CD4-positive, alpha-beta T cell treated with Interleukin-2 at 100 ng/mL for 4 hours (primary cell): Measurements from ENCODE around the gene RNASE7.
"Not testable (repeated sequence)": the region's sequence is repeated elsewhere in the genome, so short reads cannot be mapped to it uniquely, and the experiment has no call there.

Experiments used
- DNase-seq: peaks from one replicate; pipeline ENCODE4 v3.0.0-alpha.2; 2020; ENCODE audit warnings: low spot score

Gene RNASE7, protein sequence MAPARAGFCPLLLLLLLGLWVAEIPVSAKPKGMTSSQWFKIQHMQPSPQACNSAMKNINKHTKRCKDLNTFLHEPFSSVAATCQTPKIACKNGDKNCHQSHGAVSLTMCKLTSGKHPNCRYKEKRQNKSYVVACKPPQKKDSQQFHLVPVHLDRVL

DNA sequence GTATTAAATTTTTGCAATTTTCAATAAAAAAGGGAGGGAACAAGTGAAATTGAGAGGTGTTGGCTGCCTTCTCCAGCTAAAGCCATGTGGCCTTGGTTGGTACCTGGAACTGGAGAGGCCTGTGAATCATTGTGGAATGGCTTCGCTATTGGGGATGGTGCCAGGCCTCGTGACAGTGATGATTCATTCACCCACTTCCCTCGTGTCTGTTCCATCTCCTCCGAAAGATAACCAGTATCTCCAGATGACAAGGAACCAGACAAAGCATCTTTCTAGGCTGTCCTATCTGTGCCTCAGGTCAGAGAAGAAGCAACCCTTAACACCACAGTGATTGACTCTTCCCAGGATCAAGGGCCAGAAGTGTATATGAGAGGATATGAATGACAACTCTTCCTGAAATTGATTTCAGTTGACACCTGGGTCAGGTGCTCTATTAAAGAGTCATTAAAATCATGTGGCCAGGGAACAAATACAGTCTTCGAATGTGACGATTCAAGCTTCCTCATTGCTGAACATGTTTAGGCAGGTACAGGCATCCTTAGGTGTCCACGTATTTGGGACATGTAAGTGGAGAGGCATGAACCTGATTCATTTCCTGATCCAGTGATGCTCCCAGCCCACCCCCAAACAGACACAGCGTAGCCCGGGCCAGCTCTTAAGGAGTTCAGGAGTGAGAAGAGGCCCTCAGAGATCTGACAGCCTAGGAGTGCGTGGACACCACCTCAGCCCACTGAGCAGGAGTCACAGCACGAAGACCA, at the start of gene RNASE7:
Gene RNASE7, plus strand, starts transcription at position 687 of the 758 bp plus-strand sequence. CDS start 631 bp downstream, outside the sequence.
- DNase-seq = no peak

DNA sequence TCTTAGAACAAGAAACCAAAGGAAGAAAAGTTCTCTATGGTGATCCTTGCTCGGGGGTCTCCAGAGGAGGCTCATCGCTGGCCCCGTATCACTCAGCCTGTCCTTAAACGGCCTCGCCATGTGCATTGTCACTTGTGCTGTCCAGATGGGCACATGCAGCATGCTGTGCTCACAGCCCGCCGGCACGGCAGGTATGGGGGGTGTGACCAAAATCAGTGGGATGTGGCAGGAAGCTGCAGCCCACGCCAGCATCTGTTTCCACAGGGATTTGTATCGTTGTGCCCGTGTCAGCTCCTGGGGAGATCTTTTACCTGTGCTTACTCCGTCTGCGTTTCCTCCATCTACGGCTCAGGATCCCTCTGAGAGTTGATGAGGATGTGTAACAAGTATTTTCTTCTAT, 45.6 kb upstream of the RNASE7 start:
- no peak for DNase-seq

DNA sequence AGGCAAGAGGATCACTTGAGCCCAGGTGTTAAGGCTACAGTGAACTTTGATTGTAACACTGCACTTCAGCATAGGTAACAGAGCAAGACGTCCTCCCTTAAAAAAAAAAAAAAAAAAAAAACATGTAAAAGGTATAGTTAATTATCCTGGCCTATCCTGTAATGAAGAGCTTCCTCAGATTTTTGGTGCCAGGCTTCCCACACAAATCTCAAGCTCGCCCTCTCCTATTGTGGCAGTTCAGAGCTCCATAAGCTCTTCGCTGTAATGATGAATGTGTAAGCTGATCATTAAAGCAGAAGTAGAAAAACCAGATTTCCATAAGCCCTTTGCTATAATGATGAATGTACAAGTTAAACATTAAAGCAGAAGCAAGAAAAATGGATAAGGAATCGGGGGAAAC, 45.0 kb upstream of the RNASE7 start:
- DNase-seq = no peak

DNA sequence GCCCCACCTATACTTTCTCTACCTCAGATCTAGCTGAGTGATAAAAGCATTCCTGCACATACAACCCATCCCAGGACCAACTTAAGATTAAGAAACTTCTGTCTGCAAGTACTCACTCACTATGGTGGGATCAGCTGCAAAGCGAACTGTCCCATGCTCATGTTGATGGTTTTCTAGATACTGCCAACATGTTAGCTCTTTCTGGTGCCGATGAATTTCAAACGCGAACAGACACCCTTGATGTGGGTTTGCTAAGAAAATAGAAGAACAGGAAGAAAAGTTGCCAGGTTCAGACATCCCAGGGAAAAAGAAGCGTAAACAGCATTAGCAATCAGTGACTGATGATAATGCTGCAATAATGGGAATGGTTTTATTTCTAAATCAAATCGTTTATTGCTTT, 44.6 kb upstream of the RNASE7 start:
- no peak for DNase-seq

DNA sequence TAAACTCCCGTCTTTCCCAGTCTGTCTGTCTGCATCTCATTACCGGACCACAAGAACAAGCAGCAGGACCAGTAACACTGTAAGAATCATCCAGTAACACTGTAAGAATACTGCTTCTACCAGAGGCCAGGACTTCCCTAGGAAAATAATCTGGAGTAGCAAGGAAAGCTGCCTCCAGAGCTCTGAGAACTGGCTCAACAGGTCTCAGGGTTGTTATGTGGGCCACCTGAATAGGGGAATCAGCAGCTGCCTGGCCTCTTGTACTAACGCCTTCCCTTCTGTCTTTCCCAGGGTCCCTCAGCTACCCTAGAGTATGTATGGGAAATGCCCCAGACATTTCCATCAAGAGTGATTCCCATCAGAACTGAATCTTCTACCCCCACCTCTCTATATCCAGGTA, 44.0 kb upstream of the RNASE7 start:
- DNase-seq = no peak

DNA sequence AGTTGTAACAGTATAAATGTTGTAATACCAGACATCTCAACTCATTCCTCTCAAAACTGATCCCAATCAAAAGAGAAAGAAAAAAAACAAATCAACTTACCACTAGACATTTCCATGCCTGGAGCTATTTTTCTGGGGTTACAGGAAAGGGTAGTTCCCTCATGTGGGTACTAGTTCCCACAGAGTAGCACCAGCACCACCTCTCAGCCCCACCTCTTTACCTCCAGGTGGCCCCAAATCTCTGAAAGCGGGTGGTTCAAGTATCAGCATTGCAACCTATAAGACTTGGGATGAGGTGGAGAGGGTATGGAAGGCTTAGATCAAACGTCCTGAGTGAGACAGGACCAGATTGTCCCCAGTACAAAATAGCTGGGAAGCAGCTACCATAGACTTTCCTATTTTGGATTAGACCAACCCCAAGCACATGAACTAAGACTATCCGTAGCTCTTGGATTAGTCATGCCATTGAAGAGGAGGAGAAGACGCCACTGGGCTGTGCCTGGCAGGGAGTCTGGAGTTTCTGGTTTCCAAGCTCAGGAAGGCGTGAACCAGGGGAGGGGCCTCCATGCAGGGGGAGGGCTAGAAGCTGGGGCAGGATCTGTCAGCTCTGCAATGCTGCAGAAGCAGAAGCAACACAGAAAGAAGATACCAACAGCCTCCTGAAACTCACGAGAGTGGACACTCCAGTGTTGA, 43.3 kb upstream of the RNASE7 start, which contains the start of gene SLC39A2:
Gene SLC39A2, plus strand, starts transcription at position 620 of the 693 bp plus-strand sequence. CDS start 154 bp downstream, outside the sequence.
- DNase-seq = no peak

DNA sequence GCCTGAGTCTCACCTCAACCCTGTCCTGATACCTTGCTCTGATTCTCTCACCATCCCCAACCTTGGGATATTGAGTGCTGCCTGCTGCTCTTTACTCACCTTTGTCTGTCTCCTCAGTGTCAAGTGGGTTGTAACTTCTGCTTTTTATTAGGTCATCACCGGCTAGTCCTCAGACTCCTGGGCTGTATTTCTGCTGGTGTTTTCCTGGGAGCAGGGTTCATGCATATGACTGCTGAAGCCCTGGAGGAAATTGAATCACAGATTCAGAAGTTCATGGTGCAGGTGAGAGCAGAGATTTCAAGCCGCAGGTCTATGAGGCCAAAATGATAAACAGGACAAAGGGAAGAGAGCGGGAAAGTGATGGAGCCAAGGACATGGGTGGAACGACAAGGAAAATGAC, 42.6 kb upstream of the RNASE7 start:
- no peak for DNase-seq

DNA sequence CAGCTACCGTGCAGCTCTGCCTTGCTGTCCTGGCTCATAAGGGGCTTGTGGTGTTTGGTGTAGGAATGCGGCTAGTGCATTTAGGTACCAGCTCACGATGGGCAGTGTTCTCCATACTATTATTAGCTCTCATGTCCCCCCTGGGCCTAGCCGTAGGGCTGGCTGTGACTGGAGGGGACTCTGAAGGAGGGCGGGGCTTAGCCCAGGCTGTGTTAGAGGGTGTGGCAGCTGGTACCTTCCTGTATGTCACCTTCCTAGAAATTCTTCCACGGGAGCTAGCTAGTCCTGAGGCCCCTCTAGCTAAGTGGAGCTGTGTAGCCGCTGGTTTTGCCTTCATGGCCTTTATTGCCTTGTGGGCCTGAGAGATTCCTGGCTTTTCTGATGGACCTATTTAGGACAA, 40.9 kb upstream of the RNASE7 start:
- DNase-seq = no peak

DNA sequence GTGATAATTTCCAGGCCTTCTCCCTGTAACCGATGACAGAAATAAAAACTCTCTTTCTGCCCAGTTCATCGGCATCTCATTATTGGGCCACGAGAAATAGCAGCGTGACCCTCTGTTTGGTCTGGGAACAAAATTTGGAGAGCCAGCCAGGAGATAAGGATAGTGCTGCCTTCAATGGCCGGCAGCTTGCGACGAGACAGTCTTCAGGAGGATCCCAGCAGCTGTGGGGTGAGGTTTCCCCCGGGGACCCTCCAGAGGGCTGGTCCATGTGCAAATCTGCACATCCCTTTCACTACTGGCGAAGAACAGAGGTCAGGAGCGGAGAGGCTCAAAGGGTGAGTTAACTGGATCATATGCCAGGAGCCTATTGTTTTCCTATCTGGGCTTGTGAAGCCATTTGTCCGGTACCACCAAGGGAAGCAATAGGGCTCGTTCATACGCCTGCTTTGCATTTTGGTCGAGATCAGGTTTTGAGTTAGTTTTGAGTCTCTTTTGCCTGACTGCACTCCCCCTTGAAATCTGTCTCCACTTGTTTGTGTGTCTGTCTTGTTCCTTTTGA, 38.3 kb upstream of the RNASE7 start:
- DNase-seq = no peak

DNA sequence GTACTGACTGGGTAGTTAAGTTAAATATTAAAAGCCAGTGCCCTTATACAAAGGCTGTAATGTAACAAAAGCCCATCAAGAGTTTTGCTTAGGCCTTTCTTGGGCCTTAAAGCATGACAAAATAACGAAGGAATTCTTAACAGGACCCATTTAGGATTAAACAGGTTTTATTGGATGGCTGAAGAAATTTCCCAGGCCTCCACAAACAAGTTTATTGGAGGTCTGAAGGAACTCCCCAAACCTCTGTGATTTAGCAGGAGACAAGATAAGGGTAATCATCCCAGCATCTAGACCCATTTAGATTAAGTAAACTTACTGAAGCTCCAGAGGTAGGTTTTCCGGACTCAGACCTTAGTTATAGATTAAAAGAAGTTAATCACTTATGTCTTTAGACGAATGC, 32.4 kb upstream of the RNASE7 start:
- DNase-seq = not testable (repeated sequence)

DNA sequence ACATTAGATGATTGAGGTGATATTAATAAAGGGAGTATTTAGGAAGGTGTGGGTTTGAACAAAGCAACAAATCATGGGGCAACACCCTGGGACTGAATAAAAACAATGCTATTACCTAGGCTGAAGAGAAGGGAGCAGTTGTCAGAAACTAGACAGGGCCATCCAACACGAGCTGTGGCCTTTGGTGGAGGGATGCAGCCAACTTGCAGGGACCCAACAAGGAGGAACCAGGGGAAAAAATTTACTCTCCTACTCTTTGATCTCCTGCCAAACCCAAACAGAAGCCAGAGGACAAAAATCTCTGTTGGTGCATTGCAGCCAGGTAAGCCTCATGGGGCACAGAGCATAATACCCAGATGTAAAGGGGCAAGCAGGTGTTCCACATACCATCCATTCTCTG, 31.0 kb upstream of the RNASE7 start:
- DNase-seq = no peak

DNA sequence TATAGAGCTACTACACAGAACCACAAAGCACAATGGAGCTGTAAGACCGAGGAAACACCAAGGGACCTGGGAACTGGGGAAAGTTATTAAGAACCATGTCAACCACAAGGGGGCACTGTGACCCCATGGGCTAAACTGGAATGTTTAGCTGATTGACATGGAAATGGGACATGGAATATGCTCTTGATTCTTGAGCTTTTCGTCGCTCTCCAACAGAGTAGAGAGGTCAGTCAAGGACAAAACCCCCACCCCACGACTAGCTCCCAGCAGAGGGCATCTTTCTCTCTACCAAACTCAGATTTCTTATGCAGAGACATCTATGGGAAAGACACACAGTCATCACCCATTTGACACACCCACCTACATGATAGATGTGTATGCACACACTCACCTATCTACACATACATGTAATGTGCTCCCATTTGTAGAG, 27.4 kb upstream of the RNASE7 start:
- peak; percentile 84 for DNase-seq

DNA sequence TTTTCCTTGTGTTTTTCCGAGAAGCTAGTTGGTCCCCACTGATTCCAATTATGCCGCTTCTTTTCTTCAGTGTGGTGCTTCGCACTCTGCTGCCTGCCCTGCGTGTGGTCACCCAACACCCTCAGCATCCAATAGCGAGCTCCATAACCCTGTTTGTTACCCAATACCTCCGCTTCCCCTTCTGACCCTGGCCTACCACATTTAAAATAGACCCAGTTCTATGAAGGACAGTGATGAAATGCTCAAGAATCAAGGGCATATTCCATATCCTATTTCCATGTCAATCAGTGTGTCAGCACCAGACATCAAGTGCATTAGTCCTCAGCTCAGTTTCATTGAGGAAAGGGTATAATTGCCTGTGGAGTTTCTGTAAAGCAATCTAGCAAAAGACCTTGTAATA, 26.9 kb upstream of the RNASE7 start:
- DNase-seq = no peak

DNA sequence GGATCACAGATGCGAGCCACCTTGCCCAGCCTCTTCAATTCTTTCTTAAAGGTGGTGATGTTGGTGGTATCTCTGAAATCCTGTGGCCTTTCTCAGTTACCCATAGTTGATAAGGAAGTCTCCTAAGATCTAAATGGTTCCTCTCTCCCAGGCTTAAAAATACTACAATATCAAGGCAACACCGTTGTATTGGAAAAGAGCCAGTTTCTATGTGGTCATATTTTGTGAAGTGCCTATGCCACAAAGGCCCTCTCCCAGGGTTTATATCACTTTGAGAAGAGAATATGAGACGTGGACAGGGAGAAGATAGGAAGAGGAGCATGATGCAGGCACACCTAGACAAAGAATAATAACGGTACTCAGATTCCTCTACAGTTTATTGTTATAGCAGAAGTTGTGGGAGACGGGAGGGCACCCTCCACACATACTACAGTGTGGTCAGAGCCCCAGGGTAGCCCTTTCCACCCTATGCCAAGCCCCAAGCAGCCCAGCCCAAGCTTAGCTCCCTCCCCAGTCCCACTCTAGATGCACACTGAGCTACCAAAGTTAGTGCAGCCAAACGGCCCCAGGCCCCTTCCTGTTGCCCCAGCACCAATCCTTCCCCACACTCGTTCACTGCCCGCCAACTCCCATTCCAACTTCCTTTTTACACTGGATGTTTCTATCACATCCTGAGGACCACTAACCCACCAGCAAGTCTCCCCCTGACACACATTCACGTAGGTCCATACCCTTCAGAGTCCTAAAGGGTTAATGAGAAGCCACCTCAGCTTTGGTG, 25.6 kb upstream of the RNASE7 start:
- DNase-seq = no peak

DNA sequence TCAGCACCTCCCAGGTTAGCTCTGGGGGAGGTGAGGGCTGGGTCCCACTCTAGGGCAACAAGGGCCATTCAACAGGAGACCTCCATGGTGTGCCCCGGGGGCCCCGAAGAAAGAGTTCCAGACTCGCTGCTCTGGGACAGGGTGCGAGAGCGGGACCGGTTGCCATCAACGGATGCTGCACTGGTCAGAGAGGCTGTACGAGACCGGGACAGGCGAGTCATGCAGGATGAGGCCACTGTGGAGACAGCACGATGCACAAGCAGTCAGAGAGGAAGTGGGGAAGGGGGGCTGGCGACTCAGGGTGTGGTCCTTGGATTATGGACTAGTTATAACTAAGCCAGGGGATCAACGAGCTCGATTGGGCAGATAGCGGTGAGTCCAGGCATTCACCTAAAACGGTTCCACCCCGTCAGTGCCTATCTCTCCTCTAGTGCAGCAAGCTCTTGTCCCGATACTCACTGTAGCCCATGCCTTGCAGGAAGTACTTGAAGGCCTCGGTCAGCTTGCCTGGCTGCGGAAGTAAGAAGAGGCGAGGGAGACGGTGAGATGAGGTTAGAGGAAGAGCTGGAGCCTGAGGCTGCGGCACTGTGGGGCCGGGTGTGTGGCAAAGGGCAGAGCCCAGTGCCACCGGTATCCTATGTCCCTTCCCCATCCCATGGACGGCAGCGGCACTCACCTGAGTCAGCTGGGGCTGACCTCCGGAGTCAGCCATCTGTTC, 24.5 kb upstream of the RNASE7 start:
- DNase-seq = no peak

DNA sequence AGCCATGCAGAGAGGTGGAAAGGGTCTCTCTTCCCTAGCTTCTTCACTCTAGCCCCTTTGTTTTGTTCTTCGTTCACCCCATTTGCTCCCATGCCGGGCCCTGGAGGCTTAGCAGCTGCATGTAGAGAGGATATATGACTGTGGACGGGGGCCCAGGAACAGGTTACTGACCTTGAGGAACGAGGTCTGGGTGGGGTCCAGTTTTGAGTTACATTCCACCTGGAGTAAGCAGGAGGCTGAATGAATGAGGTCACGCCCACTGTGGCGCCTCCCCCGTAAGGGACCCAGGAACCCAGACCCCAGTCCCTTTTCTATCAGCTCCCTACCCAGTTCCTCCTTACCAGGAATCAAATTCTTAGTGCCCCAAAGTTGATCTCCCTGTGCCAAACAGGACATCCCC, 23.9 kb upstream of the RNASE7 start:
- DNase-seq = no peak

DNA sequence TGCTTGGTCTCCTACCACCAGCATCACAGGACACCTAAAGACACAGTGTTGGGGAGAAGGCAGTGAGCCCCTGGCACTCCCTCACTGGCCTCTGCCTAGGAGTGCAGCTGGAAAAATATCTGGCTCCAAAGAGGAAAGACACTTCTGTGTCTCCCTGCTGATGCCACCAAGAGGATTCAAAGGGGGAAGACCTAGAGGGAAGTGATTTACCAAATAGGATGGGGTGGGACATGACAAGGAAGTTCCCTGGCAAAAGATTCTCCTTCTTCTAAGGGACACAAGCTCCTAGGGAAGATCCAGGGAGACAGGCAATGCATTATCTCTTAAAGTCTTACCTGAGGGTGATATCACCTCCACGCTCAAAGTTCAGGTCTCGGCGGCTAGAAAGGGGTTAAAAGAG, 23.4 kb upstream of the RNASE7 start:
- no peak for DNase-seq

DNA sequence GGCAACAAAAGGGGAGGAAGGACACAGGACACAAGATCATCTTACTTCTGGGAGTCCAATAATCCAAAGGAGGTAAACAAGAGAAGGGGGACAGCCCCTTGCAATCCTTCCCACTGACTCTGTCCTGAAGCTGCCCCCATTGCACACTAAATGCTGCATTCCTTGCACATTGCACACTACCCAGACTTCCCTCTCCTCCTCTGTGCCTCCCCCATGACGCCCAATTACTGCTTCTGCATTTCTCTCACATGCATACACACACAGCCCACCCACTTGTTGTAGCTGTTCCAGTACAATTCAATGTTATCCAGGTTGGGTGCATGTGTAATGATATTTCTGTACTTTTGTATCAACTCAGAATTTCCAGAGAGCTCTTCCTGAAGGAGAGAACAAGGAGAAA, 22.8 kb upstream of the RNASE7 start:
- DNase-seq = no peak

DNA sequence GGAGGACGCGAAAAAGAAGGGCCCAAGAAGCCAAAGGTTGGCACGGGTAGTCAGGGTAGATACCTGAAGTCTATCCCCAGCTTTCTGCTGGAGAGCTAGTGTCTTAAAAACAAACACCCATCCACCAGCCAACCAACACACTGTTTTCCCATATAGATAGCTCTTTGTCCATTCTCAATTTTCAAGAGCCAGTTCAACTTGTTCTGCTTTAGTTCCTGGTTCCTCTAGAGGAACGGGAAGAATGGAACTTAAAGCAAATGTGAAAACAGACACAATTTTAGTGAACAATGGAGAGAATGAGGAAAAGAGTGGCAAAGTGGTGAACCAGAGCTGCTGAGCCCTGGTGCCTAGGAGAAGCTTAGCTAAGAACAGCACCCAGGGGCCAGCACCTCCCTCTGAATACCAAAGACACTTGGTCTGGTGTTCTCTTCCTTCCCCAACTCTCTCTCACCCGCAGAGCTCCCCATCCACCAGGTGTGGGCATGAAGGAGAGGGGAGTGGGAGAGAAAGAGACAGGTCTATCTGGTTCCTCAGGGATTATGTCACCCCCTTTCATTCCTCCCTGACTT, 21.1 kb upstream of the RNASE7 start:
- DNase-seq = no peak

DNA sequence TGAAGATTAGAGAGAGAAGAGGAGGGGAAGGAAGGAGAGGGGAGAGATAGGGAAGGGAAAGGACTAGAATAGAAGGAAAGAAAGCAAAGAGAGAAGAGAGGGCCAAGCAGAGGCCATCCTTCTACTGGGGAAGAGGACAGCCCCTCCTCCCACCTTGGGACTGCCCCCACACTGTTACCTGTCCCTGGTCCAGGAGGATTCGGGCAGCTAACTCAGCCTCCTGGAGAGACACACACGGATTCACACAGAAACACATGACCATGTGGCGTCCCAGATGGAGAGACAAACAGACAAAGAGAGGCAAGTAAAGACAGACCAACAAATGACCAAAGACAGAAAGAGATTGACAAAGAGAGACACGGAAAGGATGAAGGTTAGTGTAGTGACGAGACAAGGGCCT, 19.5 kb upstream of the RNASE7 start:
- DNase-seq = no peak

DNA sequence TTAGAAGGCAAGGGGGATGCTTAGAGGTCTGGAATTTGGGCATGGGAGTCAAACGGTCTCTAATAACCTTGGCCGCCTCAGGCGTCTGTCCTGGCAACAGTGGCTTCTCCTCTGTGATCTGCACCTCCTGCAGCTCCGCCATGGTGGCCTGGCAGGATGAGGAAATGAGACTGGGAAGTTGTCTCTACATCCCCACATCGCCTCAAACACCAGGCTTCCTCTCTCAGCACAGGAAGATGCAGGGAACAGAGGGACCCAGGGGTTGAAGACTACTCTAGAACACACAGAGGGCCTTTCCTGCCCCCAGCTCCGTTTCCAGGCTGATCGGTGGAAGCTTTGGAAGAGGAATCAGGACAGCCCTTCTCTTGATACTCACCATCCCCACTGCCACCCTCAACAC, 19.0 kb upstream of the RNASE7 start:
- DNase-seq = no peak
